Hematopoietic multipotent progenitor cell treated with erythropoietin and hydrocortisone succinate and interleukin-3 and kit ligand, for 15 days (in vitro differentiated cells): Measurements from ENCODE around the gene SMCHD1.

Experiments used
- DNase-seq: peaks from one replicate; pipeline ENCODE4 v3.0.0-alpha.2; 2015; ENCODE audit warnings: low spot score

SMCHD1 gene

GRCh38 chr18:2853173-2853925 is 197.8 kb downstream of the SMCHD1 start:
- peak; percentile 24 for DNase-seq

DNA sequence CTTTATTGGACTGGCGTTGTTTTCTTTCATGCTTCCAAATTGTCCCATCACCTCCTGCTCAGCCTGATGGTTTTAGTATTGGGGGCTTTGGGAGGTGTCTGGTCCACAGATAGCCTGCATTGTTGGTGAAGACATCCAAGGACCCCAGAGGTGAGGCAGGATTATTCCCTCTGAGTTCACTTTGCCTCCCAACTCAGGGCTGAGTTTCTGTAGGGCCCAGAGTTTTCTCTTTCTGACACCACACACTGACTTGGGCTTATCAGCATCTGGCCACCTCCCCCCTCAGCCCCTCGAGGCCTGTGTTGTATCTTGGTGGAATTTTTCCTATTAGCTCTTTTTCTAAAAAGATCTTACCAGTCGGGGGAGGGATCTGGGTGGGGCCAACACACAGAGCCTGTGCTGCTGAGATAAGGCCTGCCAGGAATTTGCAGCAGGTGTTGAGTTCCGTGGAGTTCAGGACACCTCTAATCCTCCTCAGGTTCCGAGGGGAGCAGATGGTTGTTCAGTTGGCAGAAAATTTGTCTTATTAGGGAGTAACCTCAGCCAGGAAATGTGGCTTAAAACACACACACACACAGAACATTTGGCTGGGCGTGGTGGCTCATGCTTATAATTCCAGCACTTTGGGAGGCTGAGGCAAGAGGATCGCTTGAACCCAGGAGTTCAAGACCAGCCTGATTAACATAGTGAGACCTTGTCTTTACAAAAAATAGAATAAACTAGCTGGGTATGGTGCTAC is 198.6 kb downstream of the SMCHD1 start:
- DNase-seq, result peak; percentile 87
